HCT116 (cell line): ENCODE measurements around the gene PIAS4. TPM values are rescaled to one million over a fixed set of nuclear protein-coding genes. Genes with fewer than 3 reads are reported as not detected.

Experiments used
- microRNA counts: library from miRNA; unstranded; fragments of <30 nt; microRNA quantifications from one replicate; lab custom pipeline; 2015
- microRNA-seq: library from miRNA; unstranded; fragments of <30 nt; microRNA quantifications from one replicate; pipeline ENCODE4, GENCODE V29; 2016; ENCODE audit warnings: borderline number of aligned reads
- total RNA-seq: library from RNA; stranded (reverse); gene quantifications from one replicate; pipeline ENCODE4 v1.2.1, GENCODE V29; 2021; ENCODE audit not compliant: unreplicated experiment

The PIAS4 gene
- total RNA-seq, 1 experiment from 2014 or later: 28.4 TPM

MicroRNA genes within 50 kb of the gene (microRNA counts, 767-probe panel; counts per million panel counts)
- not detected for microRNA hsa-miR-637 (lab: Ali Mortazavi, UCI)

Small RNA genes lying within 50 kb of the gene (microRNA-seq; reads per million reads assigned to microRNA genes)
- not detected for gene MIR637

Other genes with a start within 250 kb of the PIAS4 start
- 29.5 TPM for gene APBA3, start 246.0 kb upstream of the PIAS4 start, total RNA-seq
- gene MRPL54, start 245.1 kb upstream of the PIAS4 start, total RNA-seq: 67.1 TPM
- not detected for gene RAX2, start 235.5 kb upstream of the PIAS4 start, total RNA-seq
- gene MATK, start 221.4 kb upstream of the PIAS4 start, total RNA-seq: not detected
- 0.34 TPM for gene ZFR2, start 138.7 kb upstream of the PIAS4 start, total RNA-seq
- gene ATCAY, start 127.1 kb upstream of the PIAS4 start, total RNA-seq: not detected
- not detected for gene NMRK2, start 74.7 kb upstream of the PIAS4 start, total RNA-seq
- gene DAPK3, start 36.6 kb upstream of the PIAS4 start, total RNA-seq: 54.8 TPM
- 3,796 TPM for gene EEF2, start 22.3 kb upstream of the PIAS4 start, total RNA-seq
- 49.5 TPM for gene ZBTB7A, start 59.2 kb downstream of the PIAS4 start, total RNA-seq
- gene MAP2K2, start 116.4 kb downstream of the PIAS4 start, total RNA-seq: 186 TPM
- 0.25 TPM for gene CREB3L3, start 145.9 kb downstream of the PIAS4 start, total RNA-seq
- 36.3 TPM for gene SIRT6, start 174.8 kb downstream of the PIAS4 start, total RNA-seq
- 1.7 TPM for gene ANKRD24, start 175.0 kb downstream of the PIAS4 start, total RNA-seq
- 1.2 TPM for gene EBI3, start 221.8 kb downstream of the PIAS4 start, total RNA-seq
- 26.9 TPM for gene YJU2, start 239.3 kb downstream of the PIAS4 start, total RNA-seq